Mesenchymal stem cell (in vitro differentiated cells and primary cell): ENCODE data around the gene PAX5.

Source experiments
- DNase-seq: peaks from one replicate; pipeline ENCODE4 v3.0.0-alpha.2; 2013
- H2AFZ ChIP-seq: one replicate; pipeline ENCODE4 v1.6.1; 2013; ENCODE audit warnings: low read depth, mild to moderate bottlenecking, control low read depth, inconsistent platforms, low read length, moderate library complexity
- H2AK5ac ChIP-seq: 2 replicates; pipeline ENCODE4 v1.6.1; 2013; ENCODE audit warnings: low read length, moderate library complexity, mild to moderate bottlenecking, inconsistent platforms; ENCODE audit not compliant: severe bottlenecking
- H2BK120ac ChIP-seq: one replicate; pipeline ENCODE4 v1.6.1; 2013; ENCODE audit warnings: low read depth, mild to moderate bottlenecking, inconsistent platforms, low read length, moderate library complexity
- H2BK12ac ChIP-seq, 2 experiments: one replicate each; pipeline ENCODE4 v1.6.1; 2013; ENCODE audit warnings: inconsistent platforms in 2 of 2, low read length in 2 of 2, mild to moderate bottlenecking in 2 of 2, moderate library complexity in 2 of 2, control low read depth in 1 of 2
- H2BK15ac ChIP-seq: one replicate; pipeline ENCODE4 v1.6.1; 2013; ENCODE audit warnings: mild to moderate bottlenecking, low read depth, inconsistent platforms; ENCODE audit not compliant: poor library complexity, severe bottlenecking
- H2BK5ac ChIP-seq: 2 replicates; pipeline ENCODE4 v1.6.1; 2013; ENCODE audit warnings: low read depth, mild to moderate bottlenecking, low read length, control low read depth, inconsistent platforms; ENCODE audit not compliant: poor library complexity, severe bottlenecking
- H3K14ac ChIP-seq, 2 experiments: one replicate each; pipeline ENCODE4 v1.6.1; 2013; ENCODE audit warnings: inconsistent platforms in 2 of 2, low read length in 2 of 2, control low read depth in 1 of 2, mild to moderate bottlenecking in 1 of 2, moderate library complexity in 1 of 2
- H3K18ac ChIP-seq, 2 experiments: one replicate each; pipeline ENCODE4 v1.6.1; 2013; ENCODE audit warnings: inconsistent platforms in 2 of 2, low read length in 2 of 2, control low read depth in 1 of 2, low read depth in 1 of 2, mild to moderate bottlenecking in 1 of 2
- H3K23ac ChIP-seq, 2 experiments: one replicate each; pipeline ENCODE4 v1.6.1; 2013; ENCODE audit warnings: inconsistent platforms in 2 of 2, low read length in 2 of 2, mild to moderate bottlenecking in 2 of 2, moderate library complexity in 2 of 2, control low read depth in 1 of 2
- H3K27ac ChIP-seq: 2 replicates; pipeline ENCODE4 v1.5.1; 2013; ENCODE audit warnings: mild to moderate bottlenecking, moderate library complexity, low read length, control low read depth, inconsistent platforms; ENCODE audit not compliant: poor library complexity, severe bottlenecking
- H3K27me3 ChIP-seq, 2 experiments: 2 replicates each; pipeline versions ENCODE4 v1.6.1 to v1.7.0; 2013; ENCODE audit warnings: low read length in 2 of 2, mild to moderate bottlenecking in 2 of 2, moderate library complexity in 2 of 2, control low read depth in 1 of 2, inconsistent platforms in 1 of 2; ENCODE audit not compliant: control insufficient read depth in 1 of 2, insufficient read depth in 1 of 2
- H3K36me3 ChIP-seq, 2 experiments: 2 replicates each; pipeline versions ENCODE4 v1.6.1 to v1.7.0; 2013; ENCODE audit warnings: low read length in 2 of 2, control low read depth in 1 of 2, inconsistent platforms in 1 of 2, low read depth in 1 of 2, mild to moderate bottlenecking in 1 of 2; ENCODE audit not compliant: insufficient read depth in 2 of 2, control insufficient read depth in 1 of 2
- H3K4ac ChIP-seq, 2 experiments: one replicate each; pipeline ENCODE4 v1.6.1; 2013; ENCODE audit warnings: inconsistent platforms in 2 of 2, low read length in 2 of 2, mild to moderate bottlenecking in 2 of 2, moderate library complexity in 2 of 2, control low read depth in 1 of 2, low read depth in 1 of 2
- H3K4me1 ChIP-seq: 2 replicates; pipeline ENCODE4 v1.6.1; 2013; ENCODE audit warnings: low read depth, low read length, control low read depth; ENCODE audit not compliant: control insufficient read depth, insufficient read depth
- H3K4me2 ChIP-seq: 2 replicates; pipeline ENCODE4 v1.6.1; 2013; ENCODE audit warnings: low read length, mild to moderate bottlenecking, inconsistent platforms; ENCODE audit not compliant: poor library complexity, severe bottlenecking
- H3K4me3 ChIP-seq, 2 experiments: 2 replicates each; pipeline versions ENCODE4 v1.5.1 to v1.7.0; 2013; ENCODE audit warnings: low read length in 2 of 2, mild to moderate bottlenecking in 2 of 2, control low read depth in 1 of 2, low read depth in 1 of 2; ENCODE audit not compliant: insufficient read depth in 1 of 2
- H3K79me1 ChIP-seq: replicated peaks from 2 replicates; pipeline ENCODE4 v1.6.1; 2013; ENCODE audit warnings: mild to moderate bottlenecking, control low read depth, low read length, inconsistent platforms; ENCODE audit not compliant: poor library complexity, severe bottlenecking
- H3K9ac ChIP-seq: 2 replicates; pipeline ENCODE4 v1.7.0; 2013; ENCODE audit warnings: mild to moderate bottlenecking, low read length, moderate library complexity
- H3K9me3 ChIP-seq: 2 replicates; pipeline ENCODE4 v1.7.0; 2013; ENCODE audit warnings: mild to moderate bottlenecking, low read length; ENCODE audit not compliant: control insufficient read depth
- H4K8ac ChIP-seq: one replicate; pipeline ENCODE4 v1.6.1; 2013; ENCODE audit warnings: inconsistent platforms, mild to moderate bottlenecking, low read length, moderate library complexity
- H4K91ac ChIP-seq: one replicate; pipeline ENCODE4 v1.6.1; 2013; ENCODE audit warnings: mild to moderate bottlenecking, low read length, inconsistent platforms
- WGBS: methylation state at CpG from one replicate; pipeline ENCODE4 v1.1.7; 2013; ENCODE audit warnings: mixed read lengths; 5-methylcytosine and 5-hydroxymethylcytosine counted together

PAX5 gene

DNA sequence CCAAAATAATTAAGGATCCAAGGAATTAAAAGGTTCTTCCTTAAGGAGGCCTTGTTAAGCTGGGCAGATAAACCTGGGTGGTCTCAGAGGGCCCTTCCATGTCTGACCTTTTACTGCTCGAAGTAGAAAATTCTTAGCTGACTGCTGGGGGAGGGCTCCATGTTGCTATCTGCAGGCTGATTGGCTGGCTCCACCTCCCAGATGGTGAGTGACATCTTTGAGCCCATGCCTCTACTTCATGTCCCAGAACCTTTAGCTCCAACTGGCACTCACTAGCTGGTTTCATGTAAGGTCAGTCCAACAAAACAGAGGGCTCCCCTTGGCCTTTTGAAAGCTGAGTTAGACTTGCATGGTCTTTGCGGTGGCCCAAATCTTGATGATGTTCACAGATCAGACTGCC, 188.2 kb downstream of the PAX5 start:
- H2BK5ac ChIP-seq, result no peak overlapping the region
- H3K79me1 ChIP-seq, result no peaks in the 10 kb centered on the region
- DNase-seq, result no peak
- H2BK120ac ChIP-seq, result no peak overlapping the region
- peaks cover 90 to 94% of the 10 kb centered on the region in 2 experiments for H3K27me3 ChIP-seq
- H4K91ac ChIP-seq, result no peak overlapping the region
- no peak overlapping the region for H3K14ac ChIP-seq
- H2BK15ac ChIP-seq, result no peak overlapping the region
- no peak overlapping the region for H4K8ac ChIP-seq
- no peak overlapping the region for H3K4me3 ChIP-seq
- no peak overlapping the region for H3K18ac ChIP-seq
- no peaks in the 10 kb centered on the region for H3K9me3 ChIP-seq
- H3K4me1 ChIP-seq, result peaks cover 7% of the 10 kb centered on the region
- no peaks in the 10 kb centered on the region for H3K36me3 ChIP-seq
- H2AK5ac ChIP-seq, result no peak overlapping the region
- no peak overlapping the region for H3K27ac ChIP-seq
- H3K4ac ChIP-seq, result no peak overlapping the region
- H2BK12ac ChIP-seq, result no peak overlapping the region
- H3K23ac ChIP-seq, result no peak overlapping the region
- H3K9ac ChIP-seq, result no peak overlapping the region
- 86% methylated on average over 2 of the region's 2 CpGs for whole genome bisulfite sequencing
- no peak overlapping the region for H3K4me2 ChIP-seq
- no peak overlapping the region for H2AFZ ChIP-seq

DNA sequence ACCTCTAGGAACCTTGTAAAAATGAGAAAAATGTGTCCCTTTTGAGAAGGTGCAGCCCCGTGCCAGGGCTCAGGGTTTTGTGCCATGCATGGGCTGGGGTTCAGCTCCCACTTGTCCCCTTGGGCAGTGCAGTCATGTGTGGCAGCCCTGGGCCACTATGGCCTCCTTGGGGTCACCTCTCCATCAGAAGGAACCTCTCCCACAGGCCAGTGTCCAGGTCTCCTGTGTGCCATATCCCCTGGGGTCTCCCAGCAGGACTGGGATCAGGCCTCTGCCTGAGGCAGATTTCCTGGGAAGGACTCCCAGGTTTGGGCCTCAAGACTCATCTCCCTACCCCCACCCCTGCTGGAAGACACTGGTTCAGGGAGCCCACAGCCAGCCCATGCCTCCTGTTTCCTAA, 189.1 kb downstream of the PAX5 start:
- Histone ChIP-seq H3K4ac (no peak overlapping the region), H2BK12ac (no peak overlapping the region), H3K36me3 (no peaks in the 10 kb centered on the region), H2BK120ac (no peak overlapping the region), H3K9ac (no peak overlapping the region), H3K23ac (no peak overlapping the region), H3K18ac (no peak overlapping the region), H4K8ac (no peak overlapping the region), H3K4me2 (no peak overlapping the region), H3K79me1 (no peaks in the 10 kb centered on the region), H3K14ac (no peak overlapping the region), H3K9me3 (no peaks in the 10 kb centered on the region), H2AFZ (no peak overlapping the region), H2BK15ac (no peak overlapping the region), H3K27me3 (peaks cover 89 to 91% of the 10 kb centered on the region in 2 experiments), H3K4me3 (no peak overlapping the region), H2BK5ac (no peak overlapping the region), H2AK5ac (no peak overlapping the region), H3K4me1 (peaks cover 7% of the 10 kb centered on the region), H4K91ac (no peak overlapping the region), H3K27ac (no peak overlapping the region)
- 70% methylated on average over 1 of the region's 1 CpG for WGBS
- no peak for DNase-seq

DNA sequence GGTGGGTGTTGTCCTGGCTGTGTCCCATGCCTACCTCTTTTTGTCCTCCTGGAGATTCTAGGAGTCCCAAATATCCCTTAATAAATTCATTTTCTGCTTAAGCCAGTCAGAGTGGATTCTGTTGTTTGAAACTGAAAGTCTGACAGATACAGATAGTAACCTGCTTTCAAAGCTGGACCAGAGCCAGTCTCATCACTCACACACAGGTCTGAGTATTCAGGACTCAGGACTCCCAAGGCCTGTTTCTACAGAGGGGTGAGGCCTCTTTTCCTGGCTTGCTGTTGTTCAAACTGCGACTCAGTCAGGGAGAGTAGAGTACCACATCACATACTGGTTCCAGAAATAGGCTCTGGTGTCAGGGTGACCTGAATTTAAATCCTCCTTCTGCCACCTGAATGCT, 190.1 kb downstream of the PAX5 start:
- H3K18ac ChIP-seq, result no peak overlapping the region
- no peak overlapping the region for H2BK12ac ChIP-seq
- no peak overlapping the region for H2AFZ ChIP-seq
- H3K27me3 ChIP-seq, result peaks cover 89 to 91% of the 10 kb centered on the region in 2 experiments
- no peak overlapping the region for H3K14ac ChIP-seq
- H3K4me3 ChIP-seq, result no peak overlapping the region
- no peak overlapping the region for H2BK5ac ChIP-seq
- WGBS, result 100% methylated on average over 1 of the region's 1 CpG
- H3K36me3 ChIP-seq, result no peaks in the 10 kb centered on the region
- no peak overlapping the region for H2BK120ac ChIP-seq
- no peak for DNase-seq
- H3K4ac ChIP-seq, result no peak overlapping the region
- H3K23ac ChIP-seq, result no peak overlapping the region
- H3K4me1 ChIP-seq, result peaks cover 7% of the 10 kb centered on the region
- H3K9ac ChIP-seq, result no peak overlapping the region
- no peak overlapping the region for H4K91ac ChIP-seq
- no peak overlapping the region for H3K4me2 ChIP-seq
- H2AK5ac ChIP-seq, result no peak overlapping the region
- no peak overlapping the region for H2BK15ac ChIP-seq
- H4K8ac ChIP-seq, result no peak overlapping the region
- H3K9me3 ChIP-seq, result no peaks in the 10 kb centered on the region
- H3K79me1 ChIP-seq, result no peaks in the 10 kb centered on the region
- H3K27ac ChIP-seq, result no peak overlapping the region

DNA sequence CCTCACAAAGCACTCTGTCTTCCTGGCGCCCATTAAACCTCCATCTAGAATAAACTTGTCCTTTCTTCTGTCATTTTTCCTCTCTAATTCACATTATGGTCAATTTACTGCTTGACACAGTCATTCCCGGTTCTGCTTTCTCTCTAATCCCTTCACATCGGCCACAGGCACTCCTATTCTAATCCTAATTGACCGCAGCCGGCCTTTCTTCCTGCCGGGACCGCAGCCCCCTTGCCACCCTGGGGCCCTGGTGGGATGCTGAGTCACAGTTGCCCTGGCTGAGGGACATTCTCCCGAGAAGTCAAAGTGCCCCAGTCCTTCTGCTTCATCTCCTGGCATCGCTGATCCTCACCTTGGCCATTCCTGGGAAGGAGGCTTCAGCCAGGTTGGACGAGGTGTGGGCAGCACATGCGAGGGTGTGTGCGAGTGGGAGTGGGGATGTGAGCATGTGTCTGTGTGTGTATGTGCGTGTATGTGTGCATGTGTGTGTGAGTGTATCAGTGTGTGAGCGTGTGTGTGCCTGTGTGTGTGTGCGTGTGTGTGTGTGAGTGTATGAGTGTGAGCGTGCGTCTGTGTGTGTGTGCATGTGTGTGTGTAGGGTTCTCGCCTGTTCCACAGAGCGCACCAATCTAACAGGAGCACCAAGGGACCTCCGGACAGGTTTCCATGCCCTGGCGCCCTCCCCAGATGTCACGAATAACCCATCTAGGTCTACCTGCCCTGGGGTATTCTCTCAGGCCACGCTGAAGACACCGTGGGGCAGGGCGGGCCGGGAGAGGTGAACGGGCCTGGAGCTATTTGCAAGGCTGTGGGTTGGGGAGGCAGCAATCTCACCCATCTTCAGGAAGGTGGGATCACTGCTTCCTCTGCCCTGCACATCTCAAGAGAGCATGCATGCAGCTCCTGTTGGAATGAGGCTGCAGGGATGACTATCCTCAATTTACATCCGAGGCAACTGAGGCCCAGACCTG, 191.2 kb downstream of the PAX5 start:
- H4K91ac ChIP-seq, result no peak overlapping the region
- no peak overlapping the region for H4K8ac ChIP-seq
- peak overlapping the region in 1 of 2 experiments; percentile 31 for H3K14ac ChIP-seq
- H3K27me3 ChIP-seq, result peaks cover 89 to 91% of the 10 kb centered on the region in 2 experiments
- H3K4ac ChIP-seq, result no peak overlapping the region
- H3K27ac ChIP-seq, result no peak overlapping the region
- H2AK5ac ChIP-seq, result no peak overlapping the region
- no peak overlapping the region for H2BK120ac ChIP-seq
- H3K23ac ChIP-seq, result peak overlapping the region in 1 of 2 experiments; percentile 29
- H3K4me1 ChIP-seq, result peaks cover 2% of the 10 kb centered on the region
- no peak overlapping the region for H3K18ac ChIP-seq
- H2AFZ ChIP-seq, result no peak overlapping the region
- no peak overlapping the region for H2BK15ac ChIP-seq
- no peaks in the 10 kb centered on the region for H3K36me3 ChIP-seq
- H3K9me3 ChIP-seq, result no peaks in the 10 kb centered on the region
- DNase-seq, result no peak
- H3K79me1 ChIP-seq, result no peaks in the 10 kb centered on the region
- no peak overlapping the region for H3K9ac ChIP-seq
- no peak overlapping the region for H2BK5ac ChIP-seq
- H3K4me2 ChIP-seq, result no peak overlapping the region
- H3K4me3 ChIP-seq, result peak overlapping the region in 1 of 2 experiments; percentile 7
- H2BK12ac ChIP-seq, result no peak overlapping the region
- WGBS, result 82% methylated on average over 28 of the region's 28 CpGs
